T47D (cell line): ENCODE results near the gene DDN.

Experiments used
- DNase-seq, 2 experiments: peaks; one replicate each; pipeline versions ENCODE4 v3.0.0 to v3.0.0-alpha.2; 2011 to 2012; ENCODE audit warnings: low read depth in 1 of 2, low spot score in 1 of 2
- JUND ChIP-seq: IDR thresholded peaks from 2 replicates; pipeline ENCODE4 v1.6.1; 2012; ENCODE audit warnings: low read depth
- in situ Hi-C: cut with HindIII; loops from 2 replicates; pipeline ENCODE4 v1.10.0; 2016; ENCODE audit warnings: low sequenced_read_pairs, low pct_unique_long_range_greater_than_20kb

DDN gene

DNA sequence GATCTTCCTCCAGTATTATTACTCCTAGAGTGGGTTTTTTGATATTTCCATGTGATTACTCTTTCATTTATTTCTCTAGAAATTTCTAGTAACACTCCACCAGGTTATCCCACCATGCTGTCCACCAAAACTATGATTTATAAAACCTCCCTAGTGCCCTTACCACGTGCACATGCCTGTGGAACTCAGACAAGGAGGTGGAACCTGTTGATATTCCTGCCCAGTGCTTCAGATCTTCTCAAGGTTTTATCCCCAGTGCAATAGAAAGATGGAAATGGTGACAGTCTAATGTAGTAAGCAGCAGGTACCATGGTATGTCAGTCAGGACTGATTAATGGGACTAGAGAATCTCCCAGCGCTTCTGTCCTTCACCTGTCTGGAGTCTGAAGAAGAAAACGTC lies 38.3 kb downstream of the DDN start:
- in situ Hi-C loops, result no loop called here
- TF ChIP-seq JUND, result no peak
- DNase-seq, result no peak

DNA sequence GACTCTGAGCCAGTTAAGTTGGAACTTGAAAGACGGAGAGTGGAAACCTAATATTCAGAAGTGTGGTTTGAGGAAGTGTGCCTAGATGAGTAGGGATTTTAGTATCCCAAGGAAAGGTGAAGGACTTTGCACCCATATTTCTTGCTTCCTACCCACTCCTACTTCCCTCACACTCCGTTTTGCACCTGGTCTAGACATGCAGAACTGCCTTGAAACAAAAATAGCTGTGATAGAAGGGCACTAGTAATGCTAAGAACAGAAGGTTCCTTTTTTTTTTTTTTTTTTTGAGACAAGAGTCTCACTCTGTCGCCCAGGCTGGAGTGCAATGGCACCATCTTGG lies 41.2 kb downstream of the DDN start:
- in situ Hi-C loops, result no loop called here
- no peak for DNase-seq
- no peak for TF ChIP-seq JUND

DNA sequence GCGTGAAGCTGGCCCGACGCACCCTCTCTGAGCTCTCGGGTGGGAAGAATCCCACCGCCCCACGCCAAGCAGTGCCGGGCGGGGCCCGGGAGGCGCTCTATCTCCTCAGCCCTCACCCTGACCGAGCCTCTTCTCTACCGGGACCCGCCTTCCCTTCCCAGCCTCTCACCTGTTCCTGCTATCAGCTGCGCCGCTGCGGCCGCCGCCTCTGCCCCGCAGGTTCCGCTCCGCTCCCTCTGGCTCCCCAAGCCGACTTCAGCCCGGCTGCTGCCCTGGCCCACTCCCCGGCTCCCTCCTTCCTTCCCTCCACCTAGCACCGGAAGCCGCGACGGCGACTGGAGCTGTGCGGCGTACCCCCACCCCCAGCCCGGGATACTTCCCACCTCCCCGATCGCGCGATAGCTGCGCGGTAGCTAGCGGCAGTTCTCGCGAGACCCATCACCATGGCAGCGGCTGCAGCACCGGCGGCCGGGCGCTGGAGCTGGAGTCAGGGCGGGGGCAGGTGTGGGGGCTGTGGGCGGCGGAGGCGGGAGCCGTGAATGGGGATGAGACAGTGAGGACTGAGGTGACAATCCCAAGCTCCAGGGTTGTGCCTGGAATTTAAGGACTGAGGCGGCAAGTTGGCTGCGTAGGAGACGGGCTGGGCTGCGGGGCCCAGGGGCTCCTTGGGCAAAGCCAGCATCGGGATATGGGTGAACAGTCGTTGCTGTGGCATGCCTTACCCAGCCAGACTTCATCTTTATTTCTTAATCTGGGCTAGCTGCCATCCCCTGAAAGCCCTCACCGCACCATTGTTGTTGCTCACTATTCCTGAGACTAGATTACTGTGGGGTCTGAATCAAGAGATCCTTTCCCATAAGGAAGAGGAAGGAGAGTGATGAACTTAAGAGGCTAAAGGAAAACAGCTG lies 41.8 kb downstream of the DDN start, which contains the start of gene ARF3:
ARF3 (minus strand) TSS at position 347 of the 908 bp plus-strand sequence. CDS start 16,392 bp downstream, outside the sequence.
- in situ Hi-C loops, result no loop called here
- no peak for TF ChIP-seq JUND
- DNase-seq, result peak; percentile 96 to 97

DNA sequence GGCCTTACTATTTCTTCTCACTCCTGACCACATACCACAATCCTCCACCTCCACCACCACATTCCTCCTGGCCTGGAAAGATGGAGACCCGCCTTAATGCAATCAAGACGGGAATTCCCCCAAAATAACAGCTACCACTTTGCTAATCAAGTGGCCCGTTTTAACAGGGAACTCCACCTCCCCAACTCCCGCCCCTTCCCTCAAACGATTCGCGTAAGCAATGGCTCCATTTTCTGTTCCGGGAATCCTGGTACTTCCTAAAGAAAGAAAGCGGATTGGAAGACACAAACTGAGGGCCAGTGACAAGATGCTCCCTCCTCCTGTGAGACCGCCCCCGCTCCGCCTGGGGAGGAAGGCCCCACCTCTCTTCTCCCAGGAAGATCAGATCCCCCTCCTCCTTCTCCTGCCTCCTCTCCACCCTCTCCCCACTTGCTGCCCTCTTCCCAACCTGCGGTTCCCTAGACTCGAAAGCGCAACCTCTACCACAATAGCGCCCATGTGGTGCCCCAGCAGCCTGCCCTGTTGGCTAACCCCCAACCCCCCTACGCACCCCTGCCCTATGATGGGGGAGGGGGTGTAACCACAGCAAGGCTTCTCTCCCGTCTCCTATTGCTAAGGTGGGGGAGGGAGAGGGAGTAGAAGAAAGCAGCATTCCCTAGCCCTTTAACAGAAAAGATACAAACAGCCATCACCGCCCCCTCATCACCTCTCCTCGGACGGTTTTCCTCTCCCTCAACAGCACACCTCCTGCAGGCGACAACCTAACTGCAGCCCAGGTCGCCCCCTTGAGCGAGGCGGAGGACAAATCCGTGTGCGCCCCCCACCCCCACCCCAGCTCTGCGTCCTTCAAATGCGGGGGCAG lies 42.7 kb downstream of the DDN start:
- no peak for TF ChIP-seq JUND
- in situ Hi-C loops, result no loop called here
- peak; percentile 94 to 98 for DNase-seq

DNA sequence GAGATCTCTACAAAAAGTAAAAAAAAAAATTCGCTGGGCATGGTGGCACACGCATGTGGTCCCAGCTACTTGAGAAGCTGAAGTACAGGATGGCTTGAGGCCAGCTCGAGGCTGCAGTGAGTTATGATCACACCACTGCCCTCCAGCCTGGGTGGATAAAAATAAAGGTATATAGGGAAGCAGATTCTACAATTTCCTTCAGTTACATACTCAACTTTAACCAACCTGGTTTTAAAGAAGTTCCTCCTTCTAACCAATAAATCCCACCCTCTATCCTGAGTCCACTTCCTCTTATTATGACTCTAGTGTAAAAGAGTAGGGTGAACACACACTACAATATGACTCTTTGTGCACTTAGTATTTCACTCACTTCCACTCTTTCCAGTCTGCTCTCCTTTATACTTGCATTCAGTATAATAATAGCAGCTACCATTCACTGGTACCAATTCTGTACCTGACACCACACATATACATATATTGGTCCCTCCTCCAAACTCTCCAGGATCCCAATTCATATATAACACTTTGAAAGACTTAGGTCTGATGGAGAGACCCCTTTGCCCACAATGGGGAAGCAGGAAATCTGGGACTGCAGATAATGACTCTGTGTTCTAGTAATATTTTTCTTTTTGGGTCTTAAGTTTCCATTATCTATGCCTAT lies 44.2 kb downstream of the DDN start:
- no peak for TF ChIP-seq JUND
- no peak for DNase-seq
- in situ Hi-C loops, result no loop called here

DNA sequence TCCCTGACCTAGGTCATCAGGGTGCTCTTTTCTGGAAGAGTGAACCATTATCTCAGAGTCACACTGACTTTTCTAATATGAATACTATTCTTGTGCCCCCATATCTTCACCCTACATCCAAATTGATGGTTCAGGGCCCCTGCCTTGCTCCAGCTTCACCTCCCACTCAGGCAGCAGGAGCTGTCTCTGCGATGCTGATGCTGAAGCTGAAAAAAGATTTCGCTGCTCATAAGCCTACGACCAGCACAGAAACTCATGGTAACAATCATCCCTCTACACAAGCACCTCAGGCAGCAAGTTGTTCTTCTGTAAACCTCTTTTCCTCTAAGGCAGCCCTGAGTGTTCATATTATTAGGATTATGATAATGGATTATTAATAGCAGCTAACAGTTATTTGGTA lies 45.1 kb downstream of the DDN start:
- no peak for TF ChIP-seq JUND
- in situ Hi-C loops, result no loop called here
- DNase-seq, result no peak

DNA sequence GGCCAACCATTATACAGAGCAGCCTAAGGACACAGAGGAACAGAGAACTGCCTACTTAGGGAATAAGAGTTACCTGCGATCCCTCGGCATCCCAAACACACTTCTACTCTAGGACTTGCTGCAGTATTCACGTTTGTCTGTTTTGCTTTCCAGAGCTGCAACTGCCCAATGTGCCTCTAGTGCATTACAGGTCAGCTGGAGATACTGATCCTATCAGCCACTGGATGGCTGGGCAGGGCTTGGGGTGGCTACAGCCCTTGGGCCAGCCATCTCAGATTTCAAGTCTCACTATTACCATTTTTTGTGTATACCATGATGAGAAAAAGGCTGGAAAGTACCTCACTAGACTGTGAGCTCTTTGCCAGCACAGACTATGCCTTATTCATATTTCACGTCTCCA lies 46.5 kb downstream of the DDN start:
- no peak for DNase-seq
- in situ Hi-C loops, result no loop called here
- no peak for TF ChIP-seq JUND

DNA sequence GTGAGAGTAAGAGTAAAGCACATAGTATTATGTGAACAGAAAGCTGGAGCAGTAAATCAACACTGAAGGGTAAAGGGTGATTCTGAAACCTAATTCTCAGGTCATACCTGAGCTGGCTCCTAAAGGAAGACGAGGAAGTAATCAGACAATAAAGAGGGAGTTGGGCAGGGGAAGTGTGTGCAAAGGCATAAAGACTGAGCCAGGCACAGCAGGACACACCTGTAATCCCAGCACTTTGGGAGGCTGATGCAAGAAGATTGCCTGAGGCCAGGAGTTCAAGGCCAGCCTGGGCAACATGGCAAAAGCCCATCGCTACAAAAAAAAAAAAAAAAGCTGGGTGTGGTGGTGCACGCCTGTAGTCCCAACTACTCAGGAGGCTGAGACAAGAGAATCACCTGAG lies 51.4 kb downstream of the DDN start:
- in situ Hi-C loops, result no loop called here
- TF ChIP-seq JUND, result no peak
- DNase-seq, result peak in 1 of 2 experiments; percentile 30

DNA sequence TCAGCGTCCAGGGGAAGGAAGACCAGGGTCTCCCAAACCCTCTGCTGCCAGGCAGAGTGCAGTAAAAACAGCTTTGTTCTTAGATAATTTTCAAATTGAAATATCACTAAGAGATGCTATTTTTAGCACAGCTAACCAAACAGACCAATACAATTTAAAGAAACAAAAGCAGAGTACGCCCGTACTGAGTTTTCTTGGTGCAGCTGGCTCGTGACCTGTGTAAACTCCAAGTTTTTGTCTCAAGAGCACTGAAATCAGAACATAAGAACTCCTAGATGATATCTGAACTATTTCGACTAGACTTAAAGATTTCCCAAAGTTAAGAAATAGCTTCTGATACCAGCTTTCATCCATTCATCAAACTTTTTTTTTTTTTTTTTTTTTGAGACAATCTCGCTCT lies 52.2 kb downstream of the DDN start:
- no peak for TF ChIP-seq JUND
- no peak for DNase-seq
- in situ Hi-C loops, result no loop called here

DNA sequence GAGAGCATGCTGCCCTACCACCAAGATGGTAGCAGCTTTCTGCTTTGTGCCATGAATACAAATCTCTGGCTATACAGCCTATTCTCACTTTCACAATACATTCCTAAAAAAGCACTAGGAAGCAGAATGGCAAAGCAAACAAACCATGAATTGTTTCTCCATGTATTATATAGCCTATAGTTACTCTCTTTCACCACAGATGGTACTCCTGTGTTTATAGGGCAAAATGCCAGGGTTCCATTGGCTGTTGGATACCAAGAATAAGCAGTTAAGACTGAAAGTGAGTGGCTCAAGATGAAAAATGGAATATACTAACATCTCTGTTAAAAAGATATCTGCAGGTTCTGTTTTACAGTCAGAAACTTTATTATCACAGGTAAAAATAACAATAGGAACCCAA lies 53.0 kb downstream of the DDN start:
- in situ Hi-C loops, result no loop called here
- DNase-seq, result no peak
- TF ChIP-seq JUND, result no peak
